ENCODE results near the gene VDAC2.
"Not testable (repeated sequence)": the region's sequence is repeated elsewhere in the genome, so short reads cannot be mapped to it uniquely, and the experiment has no call there.

The VDAC2 gene

DNA sequence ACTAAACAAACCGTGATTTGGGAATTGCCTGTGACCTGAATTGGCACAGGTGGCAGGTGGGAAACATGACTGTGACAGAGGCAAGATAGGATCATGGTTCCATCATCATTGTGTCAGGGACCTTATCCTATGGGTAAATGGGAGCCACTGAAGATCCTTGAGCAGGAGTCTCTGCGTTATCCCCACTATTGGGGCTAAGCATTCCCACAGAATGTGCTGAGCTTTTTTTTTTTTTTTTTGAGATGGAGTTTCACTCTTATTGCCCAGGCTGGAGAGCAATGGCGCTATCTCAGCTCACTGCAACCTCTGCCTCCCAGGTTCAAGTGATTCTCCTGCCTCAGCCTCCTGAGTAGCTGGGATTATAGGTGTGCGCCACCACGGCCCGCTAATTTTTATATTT, 10.6 kb upstream of the VDAC2 start:
- DNase-seq (ENCODE audit: low read depth in 2 of 2): not testable (repeated sequence)

GRCh38 chr10:75201793-75202307, 8.7 kb upstream of the VDAC2 start:
- DNase-seq (ENCODE audit: low read depth in 2 of 2): no peak

- no peak for DNase-seq (ENCODE audit: low read depth in 2 of 2)
These were observed 8.1 kb upstream of the VDAC2 start for GRCh38 chr10:75202321-75203045.

DNA sequence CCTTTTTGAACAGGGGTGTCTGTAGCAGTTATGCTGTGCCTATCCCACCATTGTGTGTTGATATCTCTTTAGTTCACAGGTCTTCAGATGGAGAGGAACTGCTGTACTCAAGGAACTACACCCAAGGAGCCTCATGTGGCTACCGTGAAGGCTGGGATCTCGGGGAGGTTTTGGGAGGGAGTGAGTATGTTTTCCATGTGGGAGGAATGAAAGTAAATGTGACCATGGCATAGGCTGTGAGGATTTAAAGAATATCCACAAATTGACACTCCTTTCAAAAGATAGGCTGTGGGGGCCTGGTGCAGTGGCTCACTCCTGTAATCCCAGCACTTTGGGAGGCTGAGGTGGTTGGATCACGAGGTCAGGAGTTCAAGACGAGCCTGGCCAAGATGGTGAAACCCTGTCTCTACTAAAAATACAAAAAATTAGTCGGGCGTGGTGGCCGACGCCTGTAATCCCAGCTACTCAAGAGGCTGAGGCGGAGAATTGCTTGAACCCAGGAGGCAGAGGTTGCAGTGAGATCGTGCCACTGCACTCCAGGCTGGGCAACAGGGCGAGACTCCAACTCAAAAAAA, 7.5 kb upstream of the VDAC2 start:
- DNase-seq (ENCODE audit: low read depth in 2 of 2): not testable (repeated sequence)

- DNase-seq (ENCODE audit: low read depth in 2 of 2): no peak
These were observed 6.9 kb upstream of the VDAC2 start for GRCh38 chr10:75203724-75204123.

DNA sequence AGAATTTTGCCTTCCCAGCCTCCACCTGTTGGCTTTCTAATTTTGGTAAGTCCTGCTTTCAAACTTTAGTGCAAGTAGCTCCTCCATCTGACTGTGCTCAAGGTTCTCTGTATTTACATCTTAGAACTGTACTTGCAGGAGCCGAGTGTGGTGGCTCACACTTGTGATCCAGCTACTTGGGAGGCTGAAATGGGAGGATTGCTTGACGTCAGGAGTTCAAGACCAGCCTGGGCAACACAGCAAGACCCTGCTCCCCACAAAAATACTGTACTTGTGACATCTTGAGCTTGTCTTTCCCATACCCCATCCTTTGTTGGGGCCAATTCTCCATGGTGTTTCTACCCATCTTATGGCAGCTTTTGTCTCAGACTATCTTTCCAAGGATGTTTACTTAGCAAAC, 4.7 kb upstream of the VDAC2 start:
- no peak for DNase-seq (ENCODE audit: low read depth in 2 of 2)

DNA sequence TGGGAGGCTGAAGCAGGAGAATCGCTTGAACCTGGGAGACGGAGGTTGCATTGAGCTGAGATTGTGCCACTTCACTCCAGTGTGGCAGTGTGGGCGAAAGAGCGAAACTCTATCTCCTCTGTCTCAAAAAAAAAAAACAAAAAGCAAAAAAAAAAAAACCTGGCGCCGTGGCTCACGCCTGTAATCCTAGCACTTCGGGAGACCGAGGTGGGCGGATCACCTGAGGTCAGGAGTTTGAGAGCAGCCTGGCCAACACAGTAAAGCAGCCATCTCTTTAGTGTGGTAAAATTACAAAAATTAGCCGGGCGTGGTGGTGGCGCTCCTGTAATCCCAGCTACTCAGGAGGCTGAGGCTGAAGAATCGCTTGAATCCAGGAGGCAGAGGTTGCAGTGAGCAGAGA, 4.0 kb upstream of the VDAC2 start:
- not testable (repeated sequence) for DNase-seq (ENCODE audit: low read depth in 2 of 2)

DNA sequence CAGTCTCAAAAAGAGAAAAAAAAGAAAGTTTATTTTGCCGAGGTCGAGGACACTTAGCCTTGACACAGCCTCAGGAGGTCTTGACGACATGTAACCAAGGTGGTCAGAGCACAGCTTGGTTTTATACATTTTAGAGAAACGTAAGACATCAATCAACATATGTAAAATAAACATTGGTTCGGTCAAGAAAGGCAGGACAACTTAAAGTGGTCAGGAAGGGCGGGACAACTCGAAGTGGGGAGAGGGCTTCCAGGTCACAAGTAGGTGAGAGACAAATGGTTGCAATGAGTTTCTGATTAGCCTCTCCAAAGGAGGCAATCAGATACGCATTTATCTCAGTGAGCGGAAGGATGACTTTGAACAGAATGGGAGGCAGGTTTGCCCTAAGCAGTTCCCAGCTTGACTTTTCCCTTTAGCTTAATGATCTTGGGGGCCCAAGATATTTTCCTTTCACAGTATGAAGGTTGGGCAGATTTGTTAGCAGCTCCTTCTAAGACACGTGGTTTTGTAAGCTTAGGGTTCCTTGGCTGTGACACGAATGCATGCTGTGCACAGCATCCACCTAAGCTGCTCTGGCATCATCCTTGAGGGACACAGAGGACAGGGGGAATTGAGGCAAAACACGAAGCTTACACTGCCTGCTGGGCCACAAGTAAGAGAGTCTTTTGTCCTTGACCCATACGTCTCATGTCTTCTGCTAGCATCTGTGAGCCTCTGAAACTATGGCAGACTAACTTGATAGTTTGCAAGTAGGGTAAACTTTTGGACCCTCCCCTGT, 3.3 kb upstream of the VDAC2 start:
- no peak for DNase-seq (ENCODE audit: low read depth in 2 of 2)

DNA sequence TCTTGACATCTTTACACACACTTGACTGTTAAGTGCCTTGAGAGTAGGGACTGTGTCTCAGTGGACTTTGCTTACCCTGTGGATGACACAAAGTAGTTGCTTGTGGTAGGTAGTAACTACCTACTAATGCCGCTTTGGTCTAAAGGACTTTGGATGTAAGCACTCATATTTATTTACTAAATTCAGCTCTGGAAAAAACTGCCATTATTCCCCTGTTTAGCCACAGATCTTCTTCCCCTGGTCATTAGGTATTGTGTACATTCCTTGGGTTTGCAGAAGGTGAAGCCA, 2.8 kb upstream of the VDAC2 start:
- DNase-seq (ENCODE audit: low read depth in 2 of 2): no peak

DNA sequence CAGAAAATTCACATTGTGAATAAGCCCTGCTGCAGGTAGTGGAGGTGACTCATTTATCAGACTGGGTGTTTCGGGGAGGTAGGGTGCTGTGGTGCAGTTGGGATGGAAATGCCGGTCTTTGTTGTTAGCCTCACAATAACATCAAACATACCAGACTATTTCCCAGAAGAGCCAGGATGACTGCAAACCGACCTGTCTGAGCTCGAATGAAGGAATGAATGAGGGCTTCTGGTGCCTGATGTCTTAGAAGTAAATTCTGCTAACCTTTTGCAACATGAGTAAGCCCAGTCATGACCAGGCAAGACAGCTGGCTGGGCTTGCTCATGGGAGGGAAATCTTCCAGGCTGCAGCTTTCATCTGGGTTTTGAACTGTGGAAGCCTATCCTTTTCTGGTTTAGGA, 2.4 kb upstream of the VDAC2 start:
- no peak for DNase-seq (ENCODE audit: low read depth in 2 of 2)

- no peak for DNase-seq (ENCODE audit: low read depth in 2 of 2)
These were observed 1.3 kb upstream of the VDAC2 start for GRCh38 chr10:75209086-75209920.

DNA sequence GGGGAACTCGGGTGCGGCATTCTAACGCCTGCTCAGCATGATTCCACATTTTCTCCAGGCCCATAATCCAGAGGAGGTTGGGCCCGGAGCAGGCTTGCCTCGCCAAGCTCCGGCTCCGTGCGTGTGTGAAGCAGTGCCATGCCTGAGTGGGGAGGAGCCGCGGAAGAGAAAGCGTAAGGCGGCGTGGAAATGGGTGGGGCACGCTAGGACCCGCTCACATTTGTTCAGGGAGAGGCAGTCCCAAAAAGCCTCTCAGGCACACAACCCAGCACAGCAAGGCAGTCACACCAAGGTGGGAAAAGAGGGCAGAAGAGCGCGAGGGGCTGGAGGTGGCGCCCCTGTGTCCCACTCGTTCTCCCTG, 695 bp upstream of the VDAC2 start:
- peak; percentile 42 to 54 for DNase-seq (ENCODE audit: low read depth in 2 of 2)

GRCh38 chr10:75211007-75211691, 553 bp downstream of the VDAC2 start:
- no peak for DNase-seq (ENCODE audit: low read depth in 2 of 2)

GRCh38 chr10:75212343-75212742, 1.7 kb downstream of the VDAC2 start:
- no peak for DNase-seq (ENCODE audit: low read depth in 2 of 2)

- no peak for DNase-seq (ENCODE audit: low read depth in 2 of 2)
These were observed 9.7 kb downstream of the VDAC2 start for GRCh38 chr10:75220274-75220673.

GRCh38 chr10:75221492-75221891, 10.9 kb downstream of the VDAC2 start:
- not testable (repeated sequence) for DNase-seq (ENCODE audit: low read depth in 2 of 2)

GRCh38 chr10:75223507-75223906, 12.9 kb downstream of the VDAC2 start:
- DNase-seq (ENCODE audit: low read depth in 2 of 2): no peak

- no peak for DNase-seq (ENCODE audit: low read depth in 2 of 2)
These were observed 15.5 kb downstream of the VDAC2 start for GRCh38 chr10:75226095-75226494.

DNA sequence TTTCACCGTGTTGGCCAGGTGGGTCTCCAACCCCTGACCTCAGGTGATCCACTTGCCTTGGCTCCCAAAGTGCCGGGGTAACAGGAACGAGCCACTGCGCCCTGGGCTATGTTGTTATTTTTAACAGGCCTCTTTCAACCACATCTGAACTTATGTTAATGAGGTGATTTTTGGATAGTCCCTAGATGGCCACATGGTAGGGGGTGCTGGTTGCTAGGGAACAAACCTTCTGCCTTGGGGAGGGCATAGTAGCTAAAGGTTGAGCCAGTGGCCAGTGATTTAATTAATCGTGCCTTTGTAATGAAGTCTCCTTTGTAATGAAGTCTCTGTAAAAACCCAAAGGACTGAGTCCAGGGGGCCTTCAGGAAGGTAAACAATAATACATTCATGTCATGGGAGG, 16.1 kb downstream of the VDAC2 start:
- DNase-seq (ENCODE audit: low read depth in 2 of 2): no peak

- DNase-seq (ENCODE audit: low read depth in 2 of 2): no peak
These were observed 17.7 kb downstream of the VDAC2 start for GRCh38 chr10:75228278-75228677.

GRCh38 chr10:75228834-75229233, 18.2 kb downstream of the VDAC2 start:
- DNase-seq (ENCODE audit: low read depth in 2 of 2): no peak

DNA sequence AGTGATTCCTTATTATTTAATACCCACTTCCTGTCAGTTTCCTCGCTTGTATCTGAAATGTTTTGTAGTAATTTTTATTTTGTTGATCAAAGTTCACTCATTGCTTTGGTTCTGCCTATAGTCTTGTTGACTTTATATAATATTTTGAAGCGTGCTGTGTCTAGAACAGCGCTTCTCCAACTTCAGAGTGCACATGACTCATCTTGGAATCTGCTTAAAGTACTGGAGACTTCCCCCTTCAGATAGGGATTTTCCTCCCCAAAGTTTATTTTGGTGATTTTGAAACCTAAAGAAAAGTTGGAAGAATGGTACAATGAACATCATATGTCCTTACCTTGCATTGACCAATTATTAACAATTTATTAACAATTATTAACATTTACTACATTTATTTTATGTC, 19.4 kb downstream of the VDAC2 start:
- no peak for DNase-seq (ENCODE audit: low read depth in 2 of 2)
